ENCODE results near the gene LSAMP. TPM values are rescaled to one million over a fixed set of nuclear protein-coding genes. Genes with fewer than 3 reads are reported as not detected.

The LSAMP gene
- total and polyA plus RNA-seq, 2 experiments from 2014 or later, result 2.0 to 2.9 TPM

DNA sequence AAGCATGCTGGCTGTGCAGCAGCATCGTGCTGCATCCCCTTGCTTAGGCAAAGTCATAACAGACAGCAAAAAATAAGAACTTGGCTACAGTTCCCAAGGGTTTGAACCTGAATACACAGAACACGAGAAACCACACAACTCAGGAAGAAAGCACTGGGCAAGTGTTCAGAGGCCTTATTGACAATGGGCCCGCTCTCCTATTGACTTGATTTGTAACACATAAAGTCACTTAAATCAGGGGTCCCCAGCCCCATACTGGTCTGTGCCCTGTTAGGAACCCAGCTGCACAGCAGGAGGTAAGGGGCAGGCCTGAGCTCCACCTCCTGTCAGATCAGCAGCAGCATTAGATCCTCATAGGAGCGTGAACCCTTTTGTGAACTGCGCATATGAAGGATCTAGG, 145.1 kb downstream of the LSAMP start:
- Histone ChIP-seq H3K4me2 (no peak overlapping the region), H3K9me2 (ENCODE audit: insufficient read depth) (no peaks in the 10 kb centered on the region), H3F3A (replicated peaks; ENCODE audit: low read depth) (no peaks in the 10 kb centered on the region), H3K4me3 (no peak overlapping the region), H2AFZ (no peak overlapping the region), H4K20me1 (replicated peaks; ENCODE audit: insufficient read depth) (no peaks in the 10 kb centered on the region), H3K79me2 (replicated peaks; ENCODE audit: insufficient read depth) (no peaks in the 10 kb centered on the region), H3K4me1 (ENCODE audit: insufficient read depth) (peaks cover 12% of the 10 kb centered on the region; the same call in 1 of the 2 replicates), H3K36me3 (ENCODE audit: insufficient read depth) (no peaks in the 10 kb centered on the region), H3K27ac (ENCODE audit: low read depth) (no peak overlapping the region), H3K27me3 (ENCODE audit: insufficient read depth) (no peaks in the 10 kb centered on the region)
- DNase-seq (ENCODE audit: low spot score) (no peak), ATAC-seq (peak; percentile 47; the same call in 2 of the 3 replicates)
- Mint-ChIP-seq H3K4me1 (peaks cover 16% of the 10 kb centered on the region; the same call in 2 of the 3 replicates), H3K27ac (no peak overlapping the region), H3K4me3 (no peak overlapping the region), H3K9me3 (no peaks in the 10 kb centered on the region), H3K36me3 (ENCODE audit: low read depth) (no peaks in the 10 kb centered on the region), H3K27me3 (ENCODE audit: insufficient read depth, low read depth, poor library complexity) (no peaks in the 10 kb centered on the region)
- TF ChIP-seq NANOG (IDR thresholded peaks at IDR 0.05; ENCODE audit: borderline replicate concordance) (no peak), STAT1 (IDR thresholded peaks at IDR 0.05; ENCODE audit: unreplicated experiment) (no peak), POLR2AphosphoS5 (IDR thresholded peaks at IDR 0.05; ENCODE audit: low read depth) (no peak), EZH2 (IDR thresholded peaks at IDR 0.05; ENCODE audit: low read depth, unreplicated experiment) (no peak), CREB1 (CRISPR knock-in tag; IDR thresholded peaks at IDR 0.05; ENCODE audit: low read depth) (no peak), ZNF331 (CRISPR knock-in tag; IDR thresholded peaks at IDR 0.05; ENCODE audit: low read depth) (no peak), ETS1 (IDR thresholded peaks at IDR 0.05) (no peak), EZH2phosphoT487 (IDR thresholded peaks at IDR 0.05; ENCODE audit: unreplicated experiment) (no peak), ZNF114 (CRISPR knock-in tag; IDR thresholded peaks at IDR 0.05) (no peak), JUNB (IDR thresholded peaks at IDR 0.05; ENCODE audit: unreplicated experiment) (no peak)
- TF ChIP-seq, protein P1, sequence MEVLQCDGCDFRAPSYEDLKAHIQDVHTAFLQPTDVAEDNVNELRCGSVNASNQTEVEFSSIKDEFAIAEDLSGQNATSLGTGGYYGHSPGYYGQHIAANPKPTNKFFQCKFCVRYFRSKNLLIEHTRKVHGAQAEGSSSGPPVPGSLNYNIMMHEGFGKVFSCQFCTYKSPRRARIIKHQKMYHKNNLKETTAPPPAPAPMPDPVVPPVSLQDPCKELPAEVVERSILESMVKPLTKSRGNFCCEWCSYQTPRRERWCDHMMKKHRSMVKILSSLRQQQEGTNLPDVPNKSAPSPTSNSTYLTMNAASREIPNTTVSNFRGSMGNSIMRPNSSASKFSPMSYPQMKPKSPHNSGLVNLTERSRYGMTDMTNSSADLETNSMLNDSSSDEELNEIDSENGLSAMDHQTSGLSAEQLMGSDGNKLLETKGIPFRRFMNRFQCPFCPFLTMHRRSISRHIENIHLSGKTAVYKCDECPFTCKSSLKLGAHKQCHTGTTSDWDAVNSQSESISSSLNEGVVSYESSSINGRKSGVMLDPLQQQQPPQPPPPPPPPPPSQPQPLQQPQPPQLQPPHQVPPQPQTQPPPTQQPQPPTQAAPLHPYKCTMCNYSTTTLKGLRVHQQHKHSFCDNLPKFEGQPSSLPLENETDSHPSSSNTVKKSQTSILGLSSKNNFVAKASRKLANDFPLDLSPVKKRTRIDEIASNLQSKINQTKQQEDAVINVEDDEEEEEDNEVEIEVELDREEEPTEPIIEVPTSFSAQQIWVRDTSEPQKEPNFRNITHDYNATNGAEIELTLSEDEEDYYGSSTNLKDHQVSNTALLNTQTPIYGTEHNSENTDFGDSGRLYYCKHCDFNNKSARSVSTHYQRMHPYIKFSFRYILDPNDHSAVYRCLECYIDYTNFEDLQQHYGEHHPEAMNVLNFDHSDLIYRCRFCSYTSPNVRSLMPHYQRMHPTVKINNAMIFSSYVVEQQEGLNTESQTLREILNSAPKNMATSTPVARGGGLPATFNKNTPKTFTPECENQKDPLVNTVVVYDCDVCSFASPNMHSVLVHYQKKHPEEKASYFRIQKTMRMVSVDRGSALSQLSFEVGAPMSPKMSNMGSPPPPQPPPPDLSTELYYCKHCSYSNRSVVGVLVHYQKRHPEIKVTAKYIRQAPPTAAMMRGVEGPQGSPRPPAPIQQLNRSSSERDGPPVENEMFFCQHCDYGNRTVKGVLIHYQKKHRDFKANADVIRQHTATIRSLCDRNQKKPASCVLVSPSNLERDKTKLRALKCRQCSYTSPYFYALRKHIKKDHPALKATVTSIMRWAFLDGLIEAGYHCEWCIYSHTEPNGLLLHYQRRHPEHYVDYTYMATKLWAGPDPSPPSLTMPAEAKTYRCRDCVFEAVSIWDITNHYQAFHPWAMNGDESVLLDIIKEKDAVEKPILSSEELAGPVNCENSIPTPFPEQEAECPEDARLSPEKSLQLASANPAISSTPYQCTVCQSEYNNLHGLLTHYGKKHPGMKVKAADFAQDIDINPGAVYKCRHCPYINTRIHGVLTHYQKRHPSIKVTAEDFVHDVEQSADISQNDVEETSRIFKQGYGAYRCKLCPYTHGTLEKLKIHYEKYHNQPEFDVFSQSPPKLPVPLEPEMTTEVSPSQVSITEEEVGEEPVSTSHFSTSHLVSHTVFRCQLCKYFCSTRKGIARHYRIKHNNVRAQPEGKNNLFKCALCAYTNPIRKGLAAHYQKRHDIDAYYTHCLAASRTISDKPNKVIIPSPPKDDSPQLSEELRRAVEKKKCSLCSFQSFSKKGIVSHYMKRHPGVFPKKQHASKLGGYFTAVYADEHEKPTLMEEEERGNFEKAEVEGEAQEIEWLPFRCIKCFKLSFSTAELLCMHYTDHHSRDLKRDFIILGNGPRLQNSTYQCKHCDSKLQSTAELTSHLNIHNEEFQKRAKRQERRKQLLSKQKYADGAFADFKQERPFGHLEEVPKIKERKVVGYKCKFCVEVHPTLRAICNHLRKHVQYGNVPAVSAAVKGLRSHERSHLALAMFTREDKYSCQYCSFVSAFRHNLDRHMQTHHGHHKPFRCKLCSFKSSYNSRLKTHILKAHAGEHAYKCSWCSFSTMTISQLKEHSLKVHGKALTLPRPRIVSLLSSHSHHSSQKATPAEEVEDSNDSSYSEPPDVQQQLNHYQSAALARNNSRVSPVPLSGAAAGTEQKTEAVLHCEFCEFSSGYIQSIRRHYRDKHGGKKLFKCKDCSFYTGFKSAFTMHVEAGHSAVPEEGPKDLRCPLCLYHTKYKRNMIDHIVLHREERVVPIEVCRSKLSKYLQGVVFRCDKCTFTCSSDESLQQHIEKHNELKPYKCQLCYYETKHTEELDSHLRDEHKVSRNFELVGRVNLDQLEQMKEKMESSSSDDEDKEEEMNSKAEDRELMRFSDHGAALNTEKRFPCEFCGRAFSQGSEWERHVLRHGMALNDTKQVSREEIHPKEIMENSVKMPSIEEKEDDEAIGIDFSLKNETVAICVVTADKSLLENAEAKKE (CRISPR knock-in tag; IDR thresholded peaks at IDR 0.05), result no peak
- TF ChIP-seq, protein P2, sequence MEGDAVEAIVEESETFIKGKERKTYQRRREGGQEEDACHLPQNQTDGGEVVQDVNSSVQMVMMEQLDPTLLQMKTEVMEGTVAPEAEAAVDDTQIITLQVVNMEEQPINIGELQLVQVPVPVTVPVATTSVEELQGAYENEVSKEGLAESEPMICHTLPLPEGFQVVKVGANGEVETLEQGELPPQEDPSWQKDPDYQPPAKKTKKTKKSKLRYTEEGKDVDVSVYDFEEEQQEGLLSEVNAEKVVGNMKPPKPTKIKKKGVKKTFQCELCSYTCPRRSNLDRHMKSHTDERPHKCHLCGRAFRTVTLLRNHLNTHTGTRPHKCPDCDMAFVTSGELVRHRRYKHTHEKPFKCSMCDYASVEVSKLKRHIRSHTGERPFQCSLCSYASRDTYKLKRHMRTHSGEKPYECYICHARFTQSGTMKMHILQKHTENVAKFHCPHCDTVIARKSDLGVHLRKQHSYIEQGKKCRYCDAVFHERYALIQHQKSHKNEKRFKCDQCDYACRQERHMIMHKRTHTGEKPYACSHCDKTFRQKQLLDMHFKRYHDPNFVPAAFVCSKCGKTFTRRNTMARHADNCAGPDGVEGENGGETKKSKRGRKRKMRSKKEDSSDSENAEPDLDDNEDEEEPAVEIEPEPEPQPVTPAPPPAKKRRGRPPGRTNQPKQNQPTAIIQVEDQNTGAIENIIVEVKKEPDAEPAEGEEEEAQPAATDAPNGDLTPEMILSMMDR (conservative IDR thresholded peaks at IDR 0.05; ENCODE audit: low read depth in 2 of 2), result no peak
- TF ChIP-seq, protein P3, sequence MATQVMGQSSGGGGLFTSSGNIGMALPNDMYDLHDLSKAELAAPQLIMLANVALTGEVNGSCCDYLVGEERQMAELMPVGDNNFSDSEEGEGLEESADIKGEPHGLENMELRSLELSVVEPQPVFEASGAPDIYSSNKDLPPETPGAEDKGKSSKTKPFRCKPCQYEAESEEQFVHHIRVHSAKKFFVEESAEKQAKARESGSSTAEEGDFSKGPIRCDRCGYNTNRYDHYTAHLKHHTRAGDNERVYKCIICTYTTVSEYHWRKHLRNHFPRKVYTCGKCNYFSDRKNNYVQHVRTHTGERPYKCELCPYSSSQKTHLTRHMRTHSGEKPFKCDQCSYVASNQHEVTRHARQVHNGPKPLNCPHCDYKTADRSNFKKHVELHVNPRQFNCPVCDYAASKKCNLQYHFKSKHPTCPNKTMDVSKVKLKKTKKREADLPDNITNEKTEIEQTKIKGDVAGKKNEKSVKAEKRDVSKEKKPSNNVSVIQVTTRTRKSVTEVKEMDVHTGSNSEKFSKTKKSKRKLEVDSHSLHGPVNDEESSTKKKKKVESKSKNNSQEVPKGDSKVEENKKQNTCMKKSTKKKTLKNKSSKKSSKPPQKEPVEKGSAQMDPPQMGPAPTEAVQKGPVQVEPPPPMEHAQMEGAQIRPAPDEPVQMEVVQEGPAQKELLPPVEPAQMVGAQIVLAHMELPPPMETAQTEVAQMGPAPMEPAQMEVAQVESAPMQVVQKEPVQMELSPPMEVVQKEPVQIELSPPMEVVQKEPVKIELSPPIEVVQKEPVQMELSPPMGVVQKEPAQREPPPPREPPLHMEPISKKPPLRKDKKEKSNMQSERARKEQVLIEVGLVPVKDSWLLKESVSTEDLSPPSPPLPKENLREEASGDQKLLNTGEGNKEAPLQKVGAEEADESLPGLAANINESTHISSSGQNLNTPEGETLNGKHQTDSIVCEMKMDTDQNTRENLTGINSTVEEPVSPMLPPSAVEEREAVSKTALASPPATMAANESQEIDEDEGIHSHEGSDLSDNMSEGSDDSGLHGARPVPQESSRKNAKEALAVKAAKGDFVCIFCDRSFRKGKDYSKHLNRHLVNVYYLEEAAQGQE (IDR thresholded peaks at IDR 0.05; ENCODE audit: unreplicated experiment), result no peak
